WI38 (cell line): ENCODE measurements around the gene CLPSL2.

ENCODE experiments used
- H3K4me3 ChIP-seq: 2 replicates; pipeline ENCODE4 v1.5.1; 2011; ENCODE audit warnings: low read depth, mild to moderate bottlenecking, control low read depth, low read length
- TF ChIP-seq, protein P1 (sequence below): IDR thresholded peaks from 2 replicates; pipeline ENCODE4 v1.5.1; 2012; ENCODE audit warnings: low read depth, mild to moderate bottlenecking, control low read depth, low read length

Gene CLPSL2

DNA sequence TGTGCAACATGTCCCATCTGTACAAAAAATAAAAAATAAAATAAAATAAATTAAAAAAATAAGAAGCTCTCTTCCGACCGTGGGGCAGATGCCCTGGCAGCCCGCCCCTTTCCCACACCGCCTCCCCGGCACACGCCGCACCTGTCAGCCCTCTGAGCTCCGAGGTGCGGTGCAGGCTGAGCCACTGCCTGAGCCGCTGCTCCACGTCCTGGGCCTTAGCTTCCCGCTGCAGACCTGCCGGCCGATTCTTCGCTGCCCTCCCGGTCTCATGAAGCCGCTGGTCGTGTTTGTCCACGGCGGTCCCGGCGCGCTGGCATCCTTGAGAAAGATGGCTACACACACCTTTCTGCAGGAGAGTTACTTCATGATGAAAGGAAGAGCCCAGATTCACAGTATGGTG, 10.7 kb upstream of the CLPSL2 start:
- no peak overlapping the region for H3K4me3 ChIP-seq
- TF ChIP-seq, protein P1, sequence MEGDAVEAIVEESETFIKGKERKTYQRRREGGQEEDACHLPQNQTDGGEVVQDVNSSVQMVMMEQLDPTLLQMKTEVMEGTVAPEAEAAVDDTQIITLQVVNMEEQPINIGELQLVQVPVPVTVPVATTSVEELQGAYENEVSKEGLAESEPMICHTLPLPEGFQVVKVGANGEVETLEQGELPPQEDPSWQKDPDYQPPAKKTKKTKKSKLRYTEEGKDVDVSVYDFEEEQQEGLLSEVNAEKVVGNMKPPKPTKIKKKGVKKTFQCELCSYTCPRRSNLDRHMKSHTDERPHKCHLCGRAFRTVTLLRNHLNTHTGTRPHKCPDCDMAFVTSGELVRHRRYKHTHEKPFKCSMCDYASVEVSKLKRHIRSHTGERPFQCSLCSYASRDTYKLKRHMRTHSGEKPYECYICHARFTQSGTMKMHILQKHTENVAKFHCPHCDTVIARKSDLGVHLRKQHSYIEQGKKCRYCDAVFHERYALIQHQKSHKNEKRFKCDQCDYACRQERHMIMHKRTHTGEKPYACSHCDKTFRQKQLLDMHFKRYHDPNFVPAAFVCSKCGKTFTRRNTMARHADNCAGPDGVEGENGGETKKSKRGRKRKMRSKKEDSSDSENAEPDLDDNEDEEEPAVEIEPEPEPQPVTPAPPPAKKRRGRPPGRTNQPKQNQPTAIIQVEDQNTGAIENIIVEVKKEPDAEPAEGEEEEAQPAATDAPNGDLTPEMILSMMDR: no peak

DNA sequence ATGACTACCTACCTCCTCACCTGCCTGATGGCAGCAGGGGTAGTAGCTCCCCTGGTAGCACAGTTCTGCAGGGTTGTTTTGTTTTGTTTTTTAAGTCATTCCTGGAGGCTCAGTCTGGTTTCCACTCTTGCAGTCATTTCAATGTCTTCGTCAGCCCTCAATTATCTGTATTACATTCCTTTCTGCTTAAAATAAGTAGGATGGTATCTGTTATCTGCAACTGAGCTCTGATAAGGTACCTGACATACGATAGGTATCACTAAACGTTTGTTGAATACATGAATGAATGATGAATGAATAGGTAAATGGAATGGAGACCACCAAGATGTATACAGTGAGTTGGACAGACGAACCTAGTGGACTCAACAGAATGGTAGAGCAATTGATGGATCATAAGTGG, 7.2 kb upstream of the CLPSL2 start:
- TF ChIP-seq, protein P1: no peak
- no peak overlapping the region for H3K4me3 ChIP-seq

DNA sequence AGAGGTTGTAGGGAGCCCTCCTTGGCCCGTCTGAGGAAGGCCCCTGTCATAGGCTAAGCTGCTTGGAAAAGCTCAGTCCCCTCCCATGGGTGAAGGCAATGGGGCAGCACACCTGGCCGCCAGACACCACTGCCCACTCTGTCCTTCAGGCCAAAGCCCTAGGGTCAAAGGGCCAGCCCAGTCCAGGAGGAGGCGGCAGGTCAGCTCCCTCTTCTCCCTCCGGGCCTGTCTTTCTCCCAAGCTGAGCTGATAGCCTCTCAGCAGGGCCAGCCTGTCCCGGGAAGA, 5.1 kb upstream of the CLPSL2 start:
- TF ChIP-seq, protein P1: no peak
- no peak overlapping the region for H3K4me3 ChIP-seq

DNA sequence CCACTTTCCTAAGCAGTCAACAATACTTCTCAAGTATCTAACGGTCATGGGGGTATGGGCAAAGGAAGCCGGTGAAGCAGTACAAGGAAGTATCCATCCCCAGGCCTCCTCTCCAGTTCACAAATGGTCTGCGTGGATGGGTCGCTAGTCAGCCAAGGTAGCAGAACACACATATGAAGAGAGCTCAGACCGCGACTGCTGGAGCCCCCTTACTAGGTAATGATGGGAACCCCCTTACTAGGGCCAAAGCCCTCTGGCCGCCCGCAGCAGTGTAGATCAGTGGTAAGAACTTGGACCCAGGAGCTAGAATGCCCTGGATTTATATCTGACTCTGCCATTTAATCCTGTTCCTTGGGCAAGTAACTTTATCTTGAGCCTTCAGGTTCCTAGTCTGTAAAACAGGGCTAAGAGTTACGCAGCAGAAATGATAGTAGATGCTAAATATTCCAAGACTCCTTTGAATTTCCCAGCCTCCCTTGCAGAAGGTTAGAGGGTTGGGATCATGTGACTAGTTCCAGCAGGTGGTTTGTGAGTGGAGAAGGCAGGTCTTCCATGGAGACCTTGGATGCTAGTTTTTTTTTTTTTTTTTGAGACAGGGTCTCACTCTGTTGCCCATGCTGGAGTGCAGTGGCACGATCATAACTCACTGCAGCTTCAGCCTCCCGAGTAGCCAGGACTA, 2.1 kb upstream of the CLPSL2 start:
- no peak overlapping the region for H3K4me3 ChIP-seq
- TF ChIP-seq, protein P1: no peak

DNA sequence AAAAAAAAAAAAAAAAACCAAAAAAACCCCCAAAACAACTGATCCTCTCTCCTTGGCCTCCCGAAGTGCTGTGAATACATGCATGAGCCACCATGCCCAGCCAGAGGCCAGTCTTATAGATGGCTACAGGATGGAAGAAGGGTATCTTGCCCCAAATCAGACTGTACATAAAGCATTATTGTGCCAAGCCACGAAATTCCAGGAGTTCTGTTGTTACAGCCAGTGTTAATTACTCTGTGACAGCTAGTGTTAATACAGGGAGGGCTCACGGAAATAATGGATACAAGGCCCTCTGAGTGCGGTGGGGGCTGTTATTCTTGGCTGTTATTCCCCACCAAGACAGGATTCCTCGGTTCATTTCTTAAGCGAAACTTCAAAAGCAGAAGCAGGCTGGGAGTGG, 1.4 kb upstream of the CLPSL2 start:
- TF ChIP-seq, protein P1: no peak
- H3K4me3 ChIP-seq: no peak overlapping the region

DNA sequence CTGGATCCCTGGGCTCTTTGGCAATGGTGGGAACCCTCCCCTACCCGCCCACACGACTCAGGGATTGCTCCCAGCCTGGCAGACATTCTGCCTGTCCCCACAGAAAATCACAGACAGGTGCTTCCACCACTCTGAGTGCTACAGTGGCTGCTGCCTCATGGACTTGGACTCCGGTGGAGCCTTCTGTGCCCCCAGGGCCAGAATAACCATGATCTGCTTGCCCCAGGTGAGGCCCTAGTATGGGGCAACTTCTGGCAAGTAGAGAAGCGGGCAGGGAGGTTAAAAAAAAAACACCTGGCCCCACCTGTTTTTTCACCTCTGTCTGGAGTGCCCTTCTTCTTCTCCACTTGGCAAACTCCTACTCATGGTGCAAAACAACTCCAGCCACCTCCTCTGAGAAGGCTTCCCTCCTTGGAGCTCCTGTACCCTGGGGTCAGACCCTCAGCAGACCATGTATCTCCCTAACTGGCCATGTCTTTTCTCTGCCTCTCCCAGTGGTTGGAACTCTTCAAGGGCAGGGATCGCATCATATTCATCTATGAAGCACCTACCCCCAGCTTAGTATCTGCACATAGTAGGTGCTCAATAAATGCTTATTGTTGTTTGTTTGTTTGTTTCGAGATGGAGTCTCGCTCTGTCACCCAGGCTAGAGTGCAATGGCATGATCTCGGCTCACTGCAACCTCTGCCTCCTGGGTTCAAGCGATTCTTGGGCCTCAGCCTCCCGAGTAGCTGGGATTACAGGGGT, 1.1 kb downstream of the CLPSL2 start:
- no peak overlapping the region for H3K4me3 ChIP-seq
- TF ChIP-seq, protein P1: no peak

DNA sequence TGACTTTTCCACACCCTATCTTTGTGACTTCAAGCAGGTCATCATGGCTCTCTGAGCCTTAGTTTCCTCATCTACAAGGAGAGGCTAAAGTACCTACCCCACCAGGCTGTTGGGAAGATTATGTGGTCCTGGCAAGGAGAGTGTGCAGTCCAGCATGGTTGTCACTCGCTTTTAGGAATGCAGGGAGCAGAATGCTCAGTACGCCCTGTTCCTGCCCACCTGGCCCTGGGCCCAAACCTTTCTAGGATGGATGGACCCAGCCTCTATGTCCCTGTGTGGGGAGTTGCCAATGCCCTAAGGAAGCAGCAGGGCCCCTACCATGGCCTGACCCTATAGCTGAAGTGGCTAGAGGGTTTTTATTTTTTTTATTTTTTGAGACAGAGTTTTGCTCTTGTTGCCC, 2.0 kb downstream of the CLPSL2 start:
- TF ChIP-seq, protein P1: no peak
- H3K4me3 ChIP-seq: no peak overlapping the region
